Coronary artery (tissue), 2 donors: ENCODE measurements around the gene FSTL4.

Experiments
- DNase-seq: peaks from one replicate; pipeline ENCODE4 v3.0.0-alpha.2; 2017; ENCODE audit warnings: low spot score
- H3K27ac ChIP-seq, 2 donors: fragments of 200-600 bp; sonication (generic); one replicate each; pipeline ENCODE4 v1.5.1; 2016 to 2019
- H3K4me3 ChIP-seq: fragments of 200-600 bp; sonication (generic); 2 replicates; pipeline ENCODE4 v1.5.1; 2016; ENCODE audit warnings: mild to moderate bottlenecking, moderate library complexity
- CTCF ChIP-seq: fragments of 200-600 bp; sonication (generic); IDR thresholded peaks from one replicate; pipeline ENCODE4 v1.5.1; 2019; ENCODE audit warnings: antibody characterized with exemption

FSTL4 gene

DNA sequence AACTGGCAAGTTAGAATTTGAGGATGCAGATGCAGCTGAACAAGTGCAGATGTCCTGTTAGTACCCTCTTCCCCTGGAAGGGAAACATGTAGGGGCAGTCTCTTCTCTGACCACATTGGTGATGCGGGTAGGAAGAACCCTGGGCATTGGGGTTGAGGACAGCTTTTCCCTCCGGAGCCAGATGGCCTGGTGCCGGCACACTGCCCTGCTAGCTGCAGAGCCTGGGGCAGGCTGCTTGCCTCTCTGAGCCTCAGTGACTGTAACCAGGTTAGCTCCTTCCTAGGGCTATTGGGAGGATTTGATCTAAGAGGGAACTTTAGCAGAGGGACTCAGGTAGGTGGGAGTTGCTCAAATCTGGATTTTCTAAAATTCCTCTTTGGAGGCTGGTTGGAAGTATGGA is 412.1 kb downstream of the FSTL4 start:
- DNase-seq = no peak
- TF ChIP-seq CTCF = no peak
- Histone ChIP-seq H3K27ac (no peak overlapping the region), H3K4me3 (no peak overlapping the region)

DNA sequence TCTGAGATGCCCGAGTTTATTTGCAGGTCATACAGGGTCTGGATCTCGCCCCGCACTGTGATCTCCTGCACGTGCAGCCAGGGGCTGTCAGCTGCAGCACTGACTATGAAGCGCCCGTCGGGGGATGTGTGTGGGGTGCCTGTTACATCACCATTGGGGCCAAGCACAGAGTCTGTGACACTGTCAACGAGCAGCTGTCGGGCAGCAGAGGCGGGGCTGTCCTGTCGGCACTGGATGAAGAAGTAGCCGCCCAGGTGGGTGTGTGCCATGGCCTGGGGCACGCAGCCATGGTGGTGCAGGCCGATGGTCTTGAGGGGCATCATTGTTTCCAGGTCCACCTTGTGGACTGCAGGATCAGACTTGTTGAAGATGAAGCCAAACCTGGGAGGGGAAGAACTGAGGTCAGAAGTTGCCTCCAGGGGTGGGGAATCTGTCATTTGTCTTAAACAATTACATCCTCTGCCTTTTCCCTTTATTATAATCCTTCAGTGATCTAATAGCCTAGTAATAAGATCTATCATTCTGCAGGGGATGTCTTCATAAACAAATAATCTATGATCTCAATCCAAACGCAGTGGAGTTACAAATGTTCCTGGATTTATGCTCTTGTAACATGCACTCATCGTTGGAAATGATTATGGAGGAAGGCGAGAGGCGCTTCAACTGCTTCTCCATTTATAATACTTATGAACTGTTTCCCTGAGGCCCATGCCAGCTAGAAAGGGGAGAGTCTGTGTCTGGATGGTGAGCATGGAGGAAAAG is 412.7 kb downstream of the FSTL4 start:
- TF ChIP-seq CTCF = no peak

GRCh38 chr5:133198511-133198910 is 413.8 kb downstream of the FSTL4 start:
- Histone ChIP-seq H3K27ac (no peak overlapping the region), H3K4me3 (no peak overlapping the region)
- no peak for TF ChIP-seq CTCF
- DNase-seq = no peak

More for the DNA sequence above, 412.7 kb downstream of the FSTL4 start:
- DNase-seq = no peak
- Histone ChIP-seq H3K27ac (no peak overlapping the region), H3K4me3 (no peak overlapping the region)

DNA sequence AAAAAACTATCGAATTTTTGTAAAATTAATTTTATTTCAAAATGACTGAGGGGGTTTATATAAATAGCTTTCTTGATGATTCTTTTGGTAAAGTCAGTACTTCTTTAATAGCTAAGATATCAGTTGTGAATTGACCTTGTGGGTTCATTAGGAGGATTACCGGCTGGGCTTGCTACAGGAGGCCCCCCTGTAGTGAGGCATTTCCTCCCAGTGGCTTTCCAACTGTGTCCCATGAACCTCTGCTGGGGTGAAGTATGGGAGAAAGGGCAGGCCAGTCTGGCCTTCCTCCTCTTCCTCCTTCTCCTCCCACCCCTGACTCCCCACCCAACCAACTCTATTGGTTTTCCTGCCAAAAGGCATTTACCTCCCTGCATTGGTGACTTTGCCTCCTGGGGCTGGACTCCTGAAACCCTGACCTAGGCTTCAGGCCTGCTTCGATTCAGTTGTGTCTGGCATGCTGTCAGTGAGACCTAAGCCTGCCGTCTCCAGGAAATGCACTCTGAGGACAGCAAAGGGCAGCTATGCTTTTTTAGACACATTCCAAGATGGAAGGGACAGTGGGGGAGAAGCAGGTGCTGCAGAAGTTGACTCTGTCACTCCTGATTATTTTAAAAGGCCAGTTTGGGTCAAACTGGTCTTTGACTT is 415.8 kb downstream of the FSTL4 start:
- no peak overlapping the region for H3K27ac ChIP-seq
- H3K4me3 ChIP-seq = no peak overlapping the region
- DNase-seq = no peak

GRCh38 chr5:133195250-133195649 is 417.1 kb downstream of the FSTL4 start:
- no peak overlapping the region for H3K4me3 ChIP-seq
- DNase-seq = no peak
- no peak for TF ChIP-seq CTCF
- H3K27ac ChIP-seq = no peak overlapping the region

More for the DNA sequence above, 415.8 kb downstream of the FSTL4 start:
- TF ChIP-seq CTCF = no peak

GRCh38 chr5:133193794-133194193 is 418.5 kb downstream of the FSTL4 start:
- no peak for TF ChIP-seq CTCF
- Histone ChIP-seq H3K27ac (no peak overlapping the region), H3K4me3 (no peak overlapping the region)
- no peak for DNase-seq

GRCh38 chr5:133192716-133193115 is 419.6 kb downstream of the FSTL4 start:
- H3K4me3 ChIP-seq = no peak overlapping the region
- TF ChIP-seq CTCF = no peak
- H3K27ac ChIP-seq = no peak overlapping the region
- DNase-seq = no peak
